ENCODE measurements around the gene IMMP2L.

The IMMP2L gene

DNA sequence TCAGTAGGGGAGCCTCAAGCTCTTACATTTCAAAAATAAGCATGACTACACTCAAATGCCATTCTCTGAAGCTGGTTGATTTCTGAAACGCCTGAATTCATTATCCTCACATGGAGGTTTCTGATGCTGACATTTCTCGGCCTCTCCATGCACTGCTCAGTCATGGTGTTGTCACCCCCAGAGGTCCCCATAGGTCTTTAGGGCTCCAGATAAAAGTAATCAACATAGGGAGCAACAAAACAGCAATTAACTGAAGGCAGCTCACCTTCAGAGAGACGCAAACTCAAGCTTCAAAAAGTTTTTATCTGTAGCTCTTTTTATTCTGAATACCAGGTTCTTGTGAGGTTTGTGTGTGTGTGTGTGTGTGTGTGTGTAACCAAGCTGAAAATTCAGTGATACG lies 694.5 kb downstream of the IMMP2L start:
- no peak for DNase-seq (ENCODE audit: low read depth)

GRCh38 chr7:110863258-110863657 lies 699.0 kb downstream of the IMMP2L start:
- DNase-seq (ENCODE audit: low read depth) = no peak

DNA sequence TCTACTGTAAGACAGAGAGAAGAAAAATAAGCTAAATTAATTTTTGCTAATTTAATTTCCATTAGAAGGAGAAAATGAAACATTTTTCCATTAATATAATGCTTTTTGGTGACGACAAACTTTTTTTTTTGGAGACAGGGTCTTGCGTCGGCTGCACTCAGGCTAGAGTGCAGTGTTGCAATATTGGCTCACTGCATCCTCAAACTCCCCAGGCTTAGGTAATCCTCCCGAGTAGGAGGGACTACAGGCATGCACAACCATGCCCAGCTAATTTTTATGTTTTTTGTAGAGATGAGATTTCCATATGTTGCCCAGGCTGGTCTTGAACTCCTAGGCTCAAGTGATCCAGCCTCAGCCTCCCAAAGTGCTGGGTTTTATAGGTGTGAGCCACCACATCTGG lies 701.1 kb downstream of the IMMP2L start:
- DNase-seq (ENCODE audit: low read depth) = no peak

DNA sequence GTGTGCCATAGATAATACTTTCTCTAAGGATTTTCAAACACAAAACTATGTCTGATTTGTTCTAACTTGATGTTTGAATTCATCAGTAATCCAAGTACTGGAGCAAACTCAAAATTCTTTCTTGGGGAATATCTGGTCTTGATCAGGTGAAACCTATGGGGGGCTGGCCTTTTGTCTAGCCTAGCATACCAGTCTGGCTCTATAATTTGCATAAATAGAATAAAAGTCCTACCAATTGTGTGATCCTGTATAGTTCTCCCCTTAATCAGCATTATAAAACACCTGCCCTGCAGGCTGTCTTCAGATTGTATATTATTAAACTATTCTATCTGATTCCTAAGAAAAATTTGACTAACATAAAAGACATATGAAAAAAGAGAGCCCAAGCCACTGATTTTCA lies 705.2 kb downstream of the IMMP2L start:
- no peak for DNase-seq (ENCODE audit: low read depth)

DNA sequence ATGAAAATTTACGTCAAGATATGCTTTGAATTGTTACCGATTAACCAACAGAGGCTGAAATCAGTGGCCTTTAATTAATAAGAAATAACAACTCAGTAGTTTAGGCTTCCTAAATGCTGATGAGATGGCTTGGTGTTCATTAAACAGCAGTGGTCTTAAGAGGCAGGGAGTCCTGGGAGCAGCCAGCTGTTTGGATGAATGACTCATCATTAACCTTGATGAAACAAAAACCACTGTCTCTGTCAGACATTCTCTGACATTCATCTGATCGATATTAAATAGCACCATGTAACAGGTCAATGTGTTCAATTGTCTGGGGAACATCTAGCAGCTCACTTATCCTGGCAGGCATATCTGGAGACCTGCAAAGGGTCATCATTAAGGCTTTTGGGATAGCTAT lies 705.6 kb downstream of the IMMP2L start:
- DNase-seq (ENCODE audit: low read depth) = no peak

DNA sequence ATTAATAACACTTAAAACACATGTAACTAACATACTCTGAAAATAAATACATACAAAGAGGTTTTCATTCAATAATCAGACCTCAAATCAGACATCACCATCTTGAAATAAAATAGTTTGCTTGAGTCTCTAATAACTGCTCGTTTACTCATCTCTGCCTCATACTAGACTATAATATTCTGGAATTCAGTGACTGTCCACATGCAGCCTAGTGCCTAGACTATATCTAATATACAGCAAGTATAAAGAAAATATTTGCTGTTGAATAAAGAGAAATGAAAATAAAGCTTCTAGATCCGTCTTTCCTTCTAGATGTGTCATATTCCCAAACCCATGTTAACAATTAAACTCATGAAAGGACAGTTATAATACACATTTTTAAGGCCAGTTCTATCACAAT lies 707.6 kb downstream of the IMMP2L start:
- no peak for DNase-seq (ENCODE audit: low read depth)

GRCh38 chr7:110854166-110854565 lies 708.1 kb downstream of the IMMP2L start:
- no peak for DNase-seq (ENCODE audit: low read depth)

DNA sequence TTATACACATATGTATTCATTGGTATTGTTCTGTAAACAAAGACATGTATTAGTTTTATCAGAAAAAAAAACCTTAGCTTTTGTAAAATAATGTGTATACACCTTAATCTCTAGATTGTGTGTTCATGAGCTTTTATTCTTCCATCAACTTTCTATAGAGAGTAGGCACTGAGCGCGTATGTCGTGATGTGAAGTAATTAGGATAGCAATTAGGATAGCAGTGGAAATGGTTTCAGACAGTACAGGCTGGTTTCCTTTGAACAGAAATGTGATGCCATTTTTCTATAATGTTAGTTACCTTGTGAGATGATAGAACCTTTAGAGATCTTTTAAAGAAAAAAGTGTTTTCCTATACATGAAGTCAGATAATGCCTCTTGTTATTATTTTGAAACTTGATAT lies 709.0 kb downstream of the IMMP2L start:
- no peak for DNase-seq (ENCODE audit: low read depth)

- no peak for DNase-seq (ENCODE audit: low read depth)
Measured at GRCh38 chr7:110852156-110852940, 709.9 kb downstream of the IMMP2L start.

DNA sequence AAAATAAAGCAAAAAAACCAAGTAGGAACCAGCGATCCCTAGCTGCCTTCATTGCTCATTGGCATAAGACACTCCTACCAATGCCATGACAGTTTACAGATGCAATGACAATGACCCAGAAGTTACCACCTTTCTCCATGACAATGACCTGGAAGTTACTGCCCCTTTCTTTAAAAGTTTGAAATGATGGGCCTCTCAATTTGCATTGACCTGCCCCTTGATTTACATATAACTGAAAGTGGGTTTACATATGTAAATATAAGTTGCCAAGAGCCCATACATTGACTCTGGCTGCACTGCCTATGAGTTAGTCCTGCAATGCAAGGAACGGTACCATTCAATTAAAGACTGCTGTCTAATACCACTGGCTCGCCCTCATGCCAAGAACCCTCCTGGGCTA lies 712.1 kb downstream of the IMMP2L start:
- no peak for DNase-seq (ENCODE audit: low read depth)

- DNase-seq (ENCODE audit: low read depth) = no peak
Measured at GRCh38 chr7:110842796-110843195, 719.5 kb downstream of the IMMP2L start.

DNA sequence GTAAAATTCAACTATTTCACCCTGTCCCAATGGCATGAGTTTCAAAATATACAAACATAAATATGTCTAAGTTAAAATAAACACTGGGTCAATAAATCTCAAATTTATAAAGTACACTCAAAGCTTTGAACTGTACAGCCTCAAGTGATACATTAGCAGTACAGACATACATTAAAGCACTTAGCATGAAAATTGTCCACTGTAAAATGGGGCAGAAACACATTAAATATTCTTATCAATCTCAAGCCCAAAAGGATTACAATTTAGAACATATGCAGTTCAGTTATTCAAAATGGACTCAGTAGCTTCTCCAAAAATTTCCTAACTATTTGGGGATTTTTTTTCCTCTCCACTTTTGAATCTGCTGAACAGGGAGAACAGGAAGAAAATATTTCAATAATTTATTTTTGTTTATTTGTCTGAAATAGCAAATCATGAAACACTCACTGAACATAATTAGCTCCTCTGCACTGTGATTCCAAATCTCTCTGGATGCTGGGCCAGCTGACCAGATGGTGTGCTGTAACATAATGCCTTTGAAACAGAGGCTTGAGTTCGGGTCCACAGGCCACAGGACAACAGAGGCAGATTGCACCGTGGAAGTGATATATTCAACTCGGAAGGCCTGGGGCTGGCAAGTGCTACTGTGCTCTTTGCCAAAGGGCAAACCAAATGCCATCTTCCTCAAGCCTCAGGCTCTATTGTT lies 720.3 kb downstream of the IMMP2L start:
- no peak for DNase-seq (ENCODE audit: low read depth)

- DNase-seq (ENCODE audit: low read depth) = no peak
Measured at GRCh38 chr7:110839866-110840265, 722.4 kb downstream of the IMMP2L start.

DNA sequence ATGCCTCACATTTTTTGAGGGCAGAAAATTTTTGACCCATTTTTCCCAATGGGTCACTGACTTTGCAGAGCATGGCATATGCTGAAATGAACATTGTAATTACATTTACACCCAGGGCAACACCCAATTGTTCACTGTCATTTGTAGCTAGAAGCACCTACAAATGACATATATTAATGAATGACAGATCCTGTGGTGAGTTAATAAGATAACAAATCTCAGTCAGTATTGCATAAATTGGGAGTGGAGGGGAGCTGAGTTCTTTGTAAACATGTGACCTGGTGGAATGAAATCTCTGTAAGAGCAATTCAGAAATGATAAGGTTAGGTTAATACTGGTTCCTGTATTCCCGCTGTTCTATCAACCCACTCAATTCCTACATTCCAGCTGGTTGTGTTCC lies 726.4 kb downstream of the IMMP2L start:
- DNase-seq (ENCODE audit: low read depth) = no peak

DNA sequence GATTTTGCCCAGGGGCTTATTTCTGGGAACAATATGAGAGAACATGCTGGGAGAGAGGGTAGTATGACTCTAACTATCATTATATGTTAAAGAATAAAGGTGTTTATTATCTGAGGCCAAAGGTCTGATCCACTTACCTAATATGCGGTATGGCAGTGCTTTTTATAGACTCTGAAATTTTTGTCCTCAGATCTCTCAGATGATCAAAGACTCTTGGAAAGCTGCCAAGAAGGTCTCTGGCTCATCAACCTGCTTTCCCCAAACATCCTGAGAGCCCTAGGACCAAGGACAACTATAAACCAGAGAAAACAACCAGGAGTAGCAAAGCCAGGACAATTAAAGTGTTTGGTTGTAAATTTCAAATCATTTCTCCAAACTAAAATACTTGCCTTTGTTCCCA lies 727.1 kb downstream of the IMMP2L start:
- DNase-seq (ENCODE audit: low read depth) = no peak

DNA sequence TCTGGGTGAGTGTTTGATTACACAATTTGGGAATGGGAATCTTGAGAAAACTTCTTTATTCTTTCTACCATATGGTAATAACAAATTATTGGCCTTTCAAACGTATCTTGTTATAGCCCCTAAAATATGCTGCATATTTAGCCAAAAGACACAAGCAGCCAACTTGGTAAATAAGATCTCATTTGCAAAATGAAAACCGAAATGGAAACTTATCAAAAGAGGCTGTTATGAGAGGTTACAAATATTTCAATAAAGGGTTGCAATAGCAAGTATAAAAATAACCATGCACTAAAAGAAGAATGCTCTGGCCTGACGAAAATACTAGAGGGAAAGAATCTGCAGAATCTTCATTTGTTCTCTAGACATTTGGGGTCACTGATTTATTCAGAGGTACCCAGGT lies 730.9 kb downstream of the IMMP2L start:
- DNase-seq (ENCODE audit: low read depth) = no peak

- no peak for DNase-seq (ENCODE audit: low read depth)
Measured at GRCh38 chr7:110830778-110831177, 731.5 kb downstream of the IMMP2L start.

- no peak for DNase-seq (ENCODE audit: low read depth)
Measured at GRCh38 chr7:110827936-110828335, 734.4 kb downstream of the IMMP2L start.

- DNase-seq (ENCODE audit: low read depth) = no peak
Measured at GRCh38 chr7:110827287-110827855, 734.9 kb downstream of the IMMP2L start.

- DNase-seq (ENCODE audit: low read depth) = no peak
Measured at GRCh38 chr7:110813986-110814385, 748.3 kb downstream of the IMMP2L start.

DNA sequence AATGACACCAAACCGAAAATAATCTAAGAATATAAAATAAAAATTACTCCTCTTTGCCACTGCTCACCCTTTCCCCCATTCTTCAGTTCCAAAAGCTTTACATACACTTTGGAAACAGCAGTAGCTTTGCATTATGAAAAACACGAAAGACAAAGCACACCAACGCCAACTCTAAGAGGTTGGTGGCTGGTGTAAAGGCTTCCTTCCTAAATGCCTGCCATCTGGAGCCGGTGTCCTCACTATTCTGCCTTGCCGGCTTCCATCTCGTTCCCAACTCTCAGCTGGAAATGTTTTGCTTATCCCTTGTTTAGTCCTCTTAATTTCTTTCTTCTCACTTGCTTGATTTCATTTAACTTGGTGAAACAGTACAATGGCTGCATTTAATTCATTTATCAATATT lies 752.5 kb downstream of the IMMP2L start:
- DNase-seq (ENCODE audit: low read depth) = no peak

DNA sequence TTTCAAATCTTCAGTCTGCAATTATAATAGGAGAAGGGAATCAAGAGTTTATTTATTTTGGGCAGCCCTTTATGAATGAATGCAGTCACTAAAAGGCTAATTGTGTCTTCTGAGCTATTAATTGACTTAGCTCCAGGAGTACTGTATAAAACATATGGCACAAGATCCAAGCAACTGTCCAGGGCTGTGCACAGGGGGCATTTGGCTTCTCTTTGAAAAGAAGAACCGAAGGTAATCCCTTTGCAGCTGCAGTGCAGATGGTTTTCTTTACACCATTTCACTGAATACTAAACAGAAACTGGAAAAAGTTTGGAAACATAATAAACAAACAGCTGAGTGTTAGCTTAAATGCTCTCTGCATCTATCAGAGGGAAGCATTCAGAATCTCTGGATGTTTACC lies 753.9 kb downstream of the IMMP2L start:
- DNase-seq (ENCODE audit: low read depth) = no peak

DNA sequence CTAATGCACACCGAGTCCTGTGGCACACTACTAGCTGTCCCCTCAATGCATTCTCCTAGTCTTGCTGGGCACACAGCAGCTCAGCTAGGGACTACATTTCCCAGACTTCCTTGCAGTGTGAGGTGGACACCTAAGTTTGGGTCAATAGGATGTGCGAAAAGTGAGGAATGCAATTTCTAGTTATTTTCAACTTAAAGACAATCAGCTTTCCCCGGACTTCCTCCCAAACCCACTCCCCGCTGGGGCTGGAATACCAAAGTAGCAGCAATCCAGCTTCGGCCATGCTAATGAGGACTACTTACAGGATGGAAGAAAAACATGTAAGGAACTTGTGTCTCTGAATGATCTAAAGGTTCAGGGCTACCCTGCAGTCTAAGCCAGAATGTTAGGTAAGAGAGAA lies 757.8 kb downstream of the IMMP2L start:
- no peak for DNase-seq (ENCODE audit: low read depth)
